H9 (cell line): ENCODE measurements around the gene OTUD4. TPM values are rescaled to one million over a fixed set of nuclear protein-coding genes. Genes with fewer than 3 reads are reported as not detected.

Experiments
- DNase-seq: peaks from one replicate; pipeline ENCODE4 v3.0.0-alpha.2; 2017
- H2AFZ ChIP-seq: one replicate; pipeline ENCODE4 v1.6.1; 2013; ENCODE audit warnings: mild to moderate bottlenecking, low read length, control low read depth, moderate library complexity
- H2AK5ac ChIP-seq: 2 replicates; pipeline ENCODE4 v1.6.1; 2013; ENCODE audit warnings: low read length, control low read depth, mixed read lengths; ENCODE audit not compliant: insufficient read length
- H2BK120ac ChIP-seq: one replicate; pipeline ENCODE4 v1.6.1; 2013; ENCODE audit warnings: low read depth, mild to moderate bottlenecking, low read length, control low read depth, inconsistent platforms; ENCODE audit not compliant: poor library complexity, severe bottlenecking
- H2BK12ac ChIP-seq: 2 replicates; pipeline ENCODE4 v1.6.1; 2013; ENCODE audit warnings: low read length, control low read depth, mixed read lengths, low read depth; ENCODE audit not compliant: insufficient read length
- H2BK15ac ChIP-seq: 2 replicates; pipeline ENCODE4 v1.6.1; 2013; ENCODE audit warnings: low read depth, low read length, control low read depth
- H2BK20ac ChIP-seq: one replicate; pipeline ENCODE4 v1.6.1; 2013; ENCODE audit warnings: low read depth, mild to moderate bottlenecking, low read length, control low read depth, inconsistent platforms; ENCODE audit not compliant: poor library complexity, severe bottlenecking
- H2BK5ac ChIP-seq: 2 replicates; pipeline ENCODE4 v1.6.1; 2013; ENCODE audit warnings: low read length, control low read depth, mixed read lengths; ENCODE audit not compliant: insufficient read length
- H3K14ac ChIP-seq: 2 replicates; pipeline ENCODE4 v1.6.1; 2013; ENCODE audit warnings: low read length, control low read depth; ENCODE audit not compliant: insufficient read depth
- H3K18ac ChIP-seq: 2 replicates; pipeline ENCODE4 v1.6.1; 2013; ENCODE audit warnings: low read depth, mild to moderate bottlenecking, mixed read lengths, low read length, control low read depth; ENCODE audit not compliant: insufficient read length
- H3K23ac ChIP-seq: 2 replicates; pipeline ENCODE4 v1.6.1; 2013; ENCODE audit warnings: low read length, control low read depth, mixed read lengths, low read depth; ENCODE audit not compliant: insufficient read length
- H3K23me2 ChIP-seq: 2 replicates; pipeline ENCODE4 v1.6.1; 2013; ENCODE audit warnings: low read depth, mild to moderate bottlenecking, mixed read lengths, low read length, control low read depth; ENCODE audit not compliant: insufficient read length, poor library complexity, severe bottlenecking
- H3K27ac ChIP-seq: 2 replicates; pipeline ENCODE4 v1.5.1; 2013; ENCODE audit warnings: low read length, control low read depth, mixed read lengths, low read depth; ENCODE audit not compliant: insufficient read length
- H3K27me3 ChIP-seq: 2 replicates; pipeline ENCODE4 v1.6.1; 2013; ENCODE audit warnings: low read length, control low read depth, inconsistent platforms; ENCODE audit not compliant: insufficient read depth
- H3K4ac ChIP-seq: 2 replicates; pipeline ENCODE4 v1.6.1; 2013; ENCODE audit warnings: low read depth, mild to moderate bottlenecking, control low read depth, inconsistent platforms, low read length, moderate library complexity
- H3K4me1 ChIP-seq: 2 replicates; pipeline ENCODE4 v1.6.1; 2013; ENCODE audit warnings: low read length, control low read depth, inconsistent platforms; ENCODE audit not compliant: insufficient read depth
- H3K4me2 ChIP-seq: 2 replicates; pipeline ENCODE4 v1.6.1; 2013; ENCODE audit warnings: low read length, control low read depth, mixed read lengths; ENCODE audit not compliant: insufficient read length, insufficient read depth
- H3K56ac ChIP-seq: 2 replicates; pipeline ENCODE4 v1.6.1; 2013; ENCODE audit warnings: low read depth, mild to moderate bottlenecking, mixed read lengths, low read length, control low read depth; ENCODE audit not compliant: insufficient read length
- H3K79me1 ChIP-seq: 2 replicates; pipeline ENCODE4 v1.6.1; 2013; ENCODE audit warnings: low read depth, mild to moderate bottlenecking, moderate library complexity, low read length, control low read depth, inconsistent platforms; ENCODE audit not compliant: insufficient read depth, poor library complexity, severe bottlenecking
- H3K79me2 ChIP-seq: 2 replicates; pipeline ENCODE4 v1.6.1; 2013; ENCODE audit warnings: low read length, control low read depth, inconsistent platforms; ENCODE audit not compliant: insufficient read depth
- H3K9ac ChIP-seq: 2 replicates; pipeline ENCODE4 v1.6.1; 2013; ENCODE audit warnings: low read length, control low read depth, mixed read lengths; ENCODE audit not compliant: insufficient read length; ENCODE audit errors: extremely low read depth
- H3K9me3 ChIP-seq: one replicate; pipeline ENCODE4 v1.6.1; 2013; ENCODE audit warnings: low read depth, low read length, inconsistent platforms; ENCODE audit not compliant: control insufficient read depth
- H3T11ph ChIP-seq: one replicate; pipeline ENCODE4 v1.6.1; 2013; ENCODE audit warnings: mild to moderate bottlenecking, low read length, control low read depth, inconsistent platforms
- H4K20me1 ChIP-seq: one replicate; pipeline ENCODE4 v1.6.1; 2013; ENCODE audit not compliant: control insufficient read depth, insufficient read length, insufficient read depth
- H4K5ac ChIP-seq: 2 replicates; pipeline ENCODE4 v1.6.1; 2013; ENCODE audit warnings: low read depth, mild to moderate bottlenecking, mixed read lengths, low read length, control low read depth; ENCODE audit not compliant: insufficient read length
- H4K8ac ChIP-seq: replicated peaks from 2 replicates; pipeline ENCODE4 v1.6.1; 2013; ENCODE audit warnings: low read length, control low read depth, mixed read lengths, low read depth; ENCODE audit not compliant: insufficient read length
- H4K91ac ChIP-seq: 2 replicates; pipeline ENCODE4 v1.6.1; 2013; ENCODE audit warnings: low read depth, mild to moderate bottlenecking, moderate library complexity, mixed read lengths, low read length, control low read depth; ENCODE audit not compliant: insufficient read length
- H3K27ac Mint-ChIP-seq, 3 experiments: 2 replicates in 2 of 3; 3 replicates in 1 of 3; pipeline ENCODE4 v1.8.0; 2020 to 2021; ENCODE audit warnings: mixed read lengths in 3 of 3, mild to moderate bottlenecking in 1 of 3, moderate library complexity in 1 of 3
- H3K27me3 Mint-ChIP-seq: 2 replicates; pipeline ENCODE4 v1.8.0; 2021; ENCODE audit warnings: low read depth, mild to moderate bottlenecking, moderate library complexity, mixed read lengths
- H3K36me3 Mint-ChIP-seq, 3 experiments: 2 replicates in 2 of 3; 3 replicates in 1 of 3; pipeline ENCODE4 v1.8.0; 2020 to 2021; ENCODE audit warnings: low read depth in 3 of 3, mixed read lengths in 3 of 3; ENCODE audit not compliant: insufficient read depth in 1 of 3
- H3K4me1 Mint-ChIP-seq, 2 experiments: 2 replicates each; pipeline ENCODE4 v1.8.0; 2020; ENCODE audit warnings: mixed read lengths in 2 of 2
- H3K4me3 Mint-ChIP-seq, 2 experiments: 2 replicates in 1 of 2; 3 replicates in 1 of 2; pipeline ENCODE4 v1.8.0; 2020 to 2021; ENCODE audit warnings: mild to moderate bottlenecking in 2 of 2, mixed read lengths in 2 of 2, moderate library complexity in 1 of 2
- H3K9me3 Mint-ChIP-seq, 2 experiments: 2 replicates in 1 of 2; 3 replicates in 1 of 2; pipeline ENCODE4 v1.8.0; 2020; ENCODE audit warnings: mild to moderate bottlenecking in 2 of 2, mixed read lengths in 2 of 2, moderate library complexity in 1 of 2
- CTCF ChIP-seq: fragments of 200-600 bp; sonication (generic); conservative IDR thresholded peaks from 3 replicates; pipeline ENCODE4 v1.8.0; 2021; ENCODE audit warnings: antibody characterized with exemption, mild to moderate bottlenecking
- WGBS: extraction: QIAGEN DNeasy Blood & Tissue Kit; methylation state at CpG from one replicate; pipeline ENCODE4 v1.1.7; 2013; ENCODE audit warnings: missing lambda C conversion rate, low lambda C conversion rate, mixed read lengths; ENCODE audit not compliant: insufficient read length; ENCODE audit errors: extremely low coverage; 5-methylcytosine and 5-hydroxymethylcytosine counted together
- total RNA-seq: library from RNA; stranded (reverse); gene quantifications from 2 replicates; pipeline ENCODE4 v1.2.1, GENCODE V29; 2021

OTUD4 gene
- total RNA-seq, 1 experiment from 2014 or later, result 59.0 TPM

- no peak overlapping the region for H2AK5ac ChIP-seq
- WGBS, result no CpG with 5 or more reads among the region's 2 CpGs
- no peak overlapping the region for H2BK12ac ChIP-seq
- H4K8ac ChIP-seq, result no peak overlapping the region
- Mint-ChIP-seq H3K27me3 (no peaks in the 10 kb centered on the region), H3K36me3 (no peaks in the 10 kb centered on the region), H3K27ac (no peak overlapping the region), H3K4me3 (no peak overlapping the region), H3K4me1 (peaks cover 13 to 15% of the 10 kb centered on the region in 2 experiments), H3K9me3 (no peaks in the 10 kb centered on the region; a peak in 1 of 5 replicates)
- no peaks in the 10 kb centered on the region for H4K20me1 ChIP-seq
- H4K91ac ChIP-seq, result no peak overlapping the region
- DNase-seq, result no peak
- no peak overlapping the region for H2BK5ac ChIP-seq
- H4K5ac ChIP-seq, result no peak overlapping the region
- no peak overlapping the region for H3T11ph ChIP-seq
- H3K23me2 ChIP-seq, result no peaks in the 10 kb centered on the region
- no peak overlapping the region for H3K4me2 ChIP-seq
- H2BK120ac ChIP-seq, result no peak overlapping the region
- no peak overlapping the region for H3K23ac ChIP-seq
- no peaks in the 10 kb centered on the region; the same call in 1 of the 2 replicates for H3K4me1 ChIP-seq
- no peak overlapping the region for H3K14ac ChIP-seq
- H3K56ac ChIP-seq, result no peak overlapping the region
- no peaks in the 10 kb centered on the region for H3K79me2 ChIP-seq
- H3K27me3 ChIP-seq, result no peaks in the 10 kb centered on the region
- no peak overlapping the region for H2BK15ac ChIP-seq
- H2BK20ac ChIP-seq, result no peak overlapping the region
- no peak overlapping the region for H3K18ac ChIP-seq
- no peak overlapping the region for H3K9ac ChIP-seq
- no peaks in the 10 kb centered on the region for H3K9me3 ChIP-seq
- H3K79me1 ChIP-seq, result no peaks in the 10 kb centered on the region
- H2AFZ ChIP-seq, result no peak overlapping the region
- no peak overlapping the region for H3K27ac ChIP-seq
- H3K4ac ChIP-seq, result no peak overlapping the region
- TF ChIP-seq CTCF, result no peak
These were observed 38.7 kb upstream of the OTUD4 start for GRCh38 chr4:145219090-145219489.
